Hematopoietic multipotent progenitor cell (in vitro differentiated cells): ENCODE data around the gene CDYL2. TPM values are rescaled to one million over a fixed set of nuclear protein-coding genes. Genes with fewer than 3 reads are reported as not detected.

Source experiments
- DNase-seq, 3 donors: peaks; one replicate each; pipeline ENCODE4 v3.0.0-alpha.2; 2011 to 2015; ENCODE audit warnings: low read depth in 2 of 3, low spot score in 2 of 3
- total RNA-seq: library from RNA; depleted of rRNA; stranded (reverse); fragments of >200 nt; gene quantifications from one replicate; pipeline ENCODE4 v1.2.3, GENCODE V29; 2012

CDYL2 gene
- total RNA-seq, 1 donor: 13.5 TPM

DNA sequence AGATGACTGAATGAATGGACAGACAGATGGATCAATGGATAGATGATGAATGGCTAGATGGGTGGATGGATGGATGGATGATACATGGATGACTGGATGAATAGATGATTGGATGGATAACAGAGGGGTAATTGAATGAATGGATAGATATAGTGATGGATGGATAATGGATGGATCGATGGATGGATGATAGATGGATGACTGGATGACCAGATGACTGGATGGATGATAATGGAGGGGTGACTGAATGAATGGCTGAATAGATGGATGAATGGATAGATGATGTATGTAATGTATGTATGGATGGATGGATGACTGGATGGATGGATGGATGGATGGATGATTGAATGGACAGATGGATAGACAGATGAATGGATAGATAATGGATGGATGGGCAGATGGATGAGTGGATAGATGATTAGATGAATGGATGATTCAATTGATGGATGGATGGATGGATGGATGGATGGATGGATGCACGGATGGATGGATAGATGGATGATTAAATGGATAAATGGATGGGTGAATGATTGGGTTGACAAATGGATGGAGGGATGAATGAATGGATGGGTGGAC, 87.7 kb downstream of the CDYL2 start:
- DNase-seq: no peak

DNA sequence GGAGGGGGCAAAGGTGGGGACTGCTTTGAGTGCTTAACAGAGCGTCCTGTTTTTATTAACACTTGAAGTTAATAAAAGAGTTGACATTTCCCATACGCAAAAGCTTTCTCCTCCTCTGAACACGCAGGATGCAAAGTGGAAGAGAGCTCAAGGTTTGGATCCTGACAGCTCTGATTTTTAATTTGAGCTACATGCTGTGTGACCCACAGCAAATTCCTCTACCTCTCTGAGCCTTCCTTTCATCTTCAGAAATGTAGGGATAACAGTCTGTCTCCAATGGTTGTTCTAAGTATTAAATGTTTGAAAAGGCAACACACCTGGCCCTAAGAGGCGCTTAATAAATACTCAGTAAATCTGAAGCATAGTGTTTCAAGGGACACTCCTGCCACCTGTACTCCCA, 93.0 kb downstream of the CDYL2 start:
- no peak for DNase-seq

- DNase-seq: no peak
Measured at GRCh38 chr16:80710918-80711317, 93.5 kb downstream of the CDYL2 start.

DNA sequence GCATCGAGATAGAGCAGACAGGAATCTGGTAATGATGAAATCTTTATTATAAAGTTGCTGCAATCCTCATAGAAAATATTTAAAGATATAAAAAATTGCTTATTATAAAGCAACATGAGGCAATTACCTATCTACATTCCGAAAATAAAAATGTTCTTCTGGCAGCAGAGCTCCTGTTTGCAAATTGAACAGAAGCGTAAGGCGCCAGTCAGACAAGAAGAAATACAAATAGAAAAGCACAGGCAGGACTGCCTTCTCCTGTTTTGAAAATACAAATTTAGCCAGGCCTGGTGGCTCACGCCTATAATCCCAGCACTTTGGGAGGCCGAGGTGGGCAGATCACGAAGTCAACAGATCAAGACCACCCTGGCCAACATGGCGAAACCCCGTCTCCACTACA, 95.6 kb downstream of the CDYL2 start:
- no peak for DNase-seq

DNA sequence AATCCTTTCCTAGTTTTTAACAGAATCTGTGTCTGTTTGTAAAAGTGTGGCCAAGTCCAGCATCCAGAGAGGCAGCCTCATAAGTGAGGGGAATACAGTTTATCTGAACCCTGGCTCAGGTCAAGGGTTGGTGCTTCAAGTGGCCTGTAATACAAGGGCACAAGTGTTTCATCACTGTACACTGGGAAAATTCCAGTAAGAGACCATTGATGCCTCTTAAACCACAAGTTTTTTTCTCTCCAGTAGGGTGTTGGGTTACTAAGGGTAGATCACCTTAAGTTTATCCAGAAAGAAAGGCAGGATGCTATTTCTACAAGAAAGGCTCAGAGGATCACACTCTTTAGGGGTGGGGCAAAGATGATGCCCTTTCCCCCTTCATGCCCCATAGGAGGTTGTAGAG, 96.7 kb downstream of the CDYL2 start:
- DNase-seq: no peak

DNA sequence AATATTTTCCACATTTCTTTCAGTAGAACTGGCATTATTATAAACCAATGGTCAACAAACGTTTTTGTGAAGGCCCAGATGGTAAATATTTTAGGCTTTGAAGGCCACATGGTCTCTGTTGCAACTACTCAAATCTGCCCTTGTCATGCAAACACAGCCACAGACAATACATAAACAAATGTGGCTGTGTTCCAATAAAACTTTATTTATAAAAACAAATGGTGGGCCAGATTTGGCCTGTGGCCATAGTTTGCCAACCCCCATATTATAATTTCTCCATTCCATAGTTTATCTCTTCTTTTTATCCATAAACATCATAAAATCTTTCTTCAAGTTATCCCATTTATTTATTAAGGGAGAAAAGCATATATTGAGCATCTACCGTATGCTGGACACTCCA, 98.8 kb downstream of the CDYL2 start:
- no peak for DNase-seq

- no peak for DNase-seq
Measured at GRCh38 chr16:80704751-80705505, 99.5 kb downstream of the CDYL2 start.

DNA sequence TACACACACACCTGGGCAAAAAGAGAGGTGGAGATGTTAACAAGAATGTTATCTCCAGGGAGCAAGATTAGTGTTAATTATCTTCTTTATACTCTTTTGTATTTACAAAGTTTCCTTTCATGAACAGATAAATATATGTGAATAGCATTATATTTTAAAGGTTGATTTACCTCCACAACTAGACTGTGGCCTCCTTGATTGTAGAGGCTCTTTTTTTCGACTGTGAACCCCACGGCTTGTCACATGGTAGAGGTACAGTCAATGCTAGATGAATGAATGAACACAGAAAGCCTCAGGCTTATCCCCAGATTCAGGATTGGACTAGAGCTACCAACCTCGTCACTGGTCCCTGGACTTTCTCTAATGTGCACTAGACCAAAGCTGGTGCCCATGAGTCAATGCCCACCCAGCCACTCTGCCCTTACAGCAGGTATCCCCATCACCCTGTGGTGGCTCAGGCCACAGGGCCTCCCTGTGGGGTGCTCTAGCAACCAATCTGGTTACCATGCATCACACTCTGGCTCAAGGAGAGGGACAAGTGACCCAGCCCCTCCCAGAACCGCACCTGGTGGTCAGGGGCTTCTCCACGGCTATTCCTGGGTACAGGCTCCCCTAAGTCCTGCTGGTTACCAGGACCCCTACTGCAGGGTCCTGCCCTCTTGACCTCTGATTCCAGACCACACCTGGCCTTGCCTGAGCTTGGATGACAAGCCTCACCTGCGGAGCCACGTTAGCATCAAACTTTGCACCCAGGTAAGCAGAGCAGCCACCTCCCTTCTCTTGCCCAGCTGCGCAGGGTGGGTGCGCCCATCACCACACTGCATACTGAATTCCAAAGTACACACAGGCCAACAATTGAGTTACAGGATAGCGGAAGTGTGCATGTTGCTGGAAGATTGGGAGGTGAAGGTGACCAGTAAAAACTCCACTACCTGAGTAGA, 101.0 kb downstream of the CDYL2 start:
- DNase-seq: no peak

- no peak for DNase-seq
Measured at GRCh38 chr16:80702696-80703095, 101.7 kb downstream of the CDYL2 start.

DNA sequence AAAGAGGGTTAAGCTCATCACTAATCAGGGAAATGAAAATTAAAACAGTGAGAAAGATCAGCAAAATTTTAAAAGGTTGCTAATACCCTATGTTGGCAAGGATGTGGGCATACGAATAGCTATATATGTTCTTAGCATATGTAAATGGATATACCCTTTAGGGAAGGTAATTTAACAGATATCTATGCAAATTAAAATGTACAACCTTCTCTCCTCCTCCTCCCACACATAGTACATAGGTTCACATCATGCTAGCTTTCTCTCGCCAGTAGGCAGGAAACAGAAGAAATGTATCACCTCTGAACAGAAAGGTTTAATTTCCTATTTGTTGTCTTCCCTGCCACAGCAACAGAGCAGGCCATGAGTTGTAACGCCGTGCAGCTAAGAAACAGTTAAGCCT, 103.8 kb downstream of the CDYL2 start:
- no peak for DNase-seq

- no peak for DNase-seq
Measured at GRCh38 chr16:80695020-80695419, 109.4 kb downstream of the CDYL2 start.

GRCh38 chr16:80693553-80693952, 110.8 kb downstream of the CDYL2 start:
- no peak for DNase-seq

DNA sequence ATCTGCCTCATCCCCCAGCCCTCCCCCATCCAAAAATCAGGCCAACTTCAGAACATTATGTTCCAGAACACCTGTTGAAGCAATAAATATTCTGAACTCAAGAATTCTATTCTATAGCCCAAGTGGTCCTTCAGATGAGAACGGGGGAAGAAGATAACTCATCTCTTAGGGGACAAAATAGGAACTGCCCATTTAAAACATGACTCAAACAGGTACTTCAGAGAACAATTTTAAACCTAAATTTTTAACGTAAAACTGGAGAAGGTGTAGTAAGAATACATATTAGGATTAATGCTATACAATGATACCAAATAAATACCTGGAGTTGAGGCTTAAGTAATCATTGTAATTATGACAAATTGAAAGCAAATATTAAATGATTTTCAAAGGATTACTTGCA, 112.1 kb downstream of the CDYL2 start:
- DNase-seq: no peak

- no peak for DNase-seq
Measured at GRCh38 chr16:80691111-80691741, 113.2 kb downstream of the CDYL2 start.

- no peak for DNase-seq
Measured at GRCh38 chr16:80689487-80689886, 114.9 kb downstream of the CDYL2 start.

DNA sequence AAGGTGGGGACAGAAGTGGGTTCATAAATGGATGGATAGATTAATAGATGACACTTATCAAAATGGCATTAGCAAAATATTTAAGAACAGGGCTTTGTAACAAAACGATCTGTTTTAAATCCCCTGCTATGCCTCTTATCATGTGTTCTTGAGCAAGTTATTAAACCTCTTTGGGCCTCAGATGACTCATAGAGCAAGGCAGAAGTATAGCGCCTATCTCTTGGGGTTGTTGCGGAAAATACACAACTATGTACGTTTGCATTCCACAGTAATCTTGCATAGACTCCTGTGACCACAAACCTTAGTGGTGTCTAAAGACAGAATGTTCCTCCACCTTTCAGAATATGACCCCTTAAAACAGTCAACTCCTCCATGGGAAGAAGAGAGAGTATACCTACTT, 116.8 kb downstream of the CDYL2 start:
- no peak for DNase-seq

- DNase-seq: no peak
Measured at GRCh38 chr16:80684906-80685305, 119.5 kb downstream of the CDYL2 start.

- DNase-seq: no peak
Measured at GRCh38 chr16:80684136-80684765, 120.1 kb downstream of the CDYL2 start.

- DNase-seq: no peak
Measured at GRCh38 chr16:80683646-80684045, 120.8 kb downstream of the CDYL2 start.

DNA sequence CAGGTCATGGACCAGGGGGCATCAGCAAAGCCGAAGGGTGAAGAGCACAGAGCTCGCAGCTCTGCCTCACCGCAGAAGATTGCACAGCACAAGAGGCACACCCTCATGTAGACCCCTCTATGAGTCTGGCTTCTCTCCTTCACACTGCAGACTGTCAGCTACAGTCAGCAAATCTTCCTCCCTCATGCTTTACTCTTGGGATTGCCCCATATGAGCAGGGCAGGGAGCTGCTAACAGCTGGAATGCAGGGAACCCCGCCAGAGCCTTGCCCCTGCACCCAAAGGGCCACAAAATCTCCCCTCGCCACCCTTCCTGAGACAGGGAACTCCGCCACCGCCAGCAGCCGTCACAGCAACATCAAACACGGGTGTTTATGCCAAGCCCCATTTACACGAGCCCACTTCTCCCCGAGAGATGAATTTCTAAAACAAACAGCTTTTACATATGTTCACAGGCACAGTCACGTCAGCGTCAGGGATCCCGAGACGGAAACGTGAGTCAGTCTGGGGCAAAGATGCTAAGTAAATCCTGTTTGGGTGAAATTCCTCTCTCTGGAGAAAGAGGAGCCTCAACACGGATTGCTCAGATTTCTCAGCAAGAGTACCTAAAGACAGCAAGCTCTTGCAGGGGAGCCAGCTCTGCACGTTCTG, 121.9 kb downstream of the CDYL2 start:
- DNase-seq: no peak
